GM23338 (cell line): ENCODE data around the gene EXOC3L1. TPM values are rescaled to one million over a fixed set of nuclear protein-coding genes. Genes with fewer than 3 reads are reported as not detected.

Source experiments
- ATAC-seq: fragments of 200-7000 bp; cut with Tn5 transposase; 3 replicates; pipeline ENCODE4 v1.9.1; 2020
- DNase-seq: peaks from one replicate; pipeline ENCODE4 v3.0.0-alpha.2; 2015; ENCODE audit warnings: low spot score
- H2AFZ ChIP-seq: fragments of 200-600 bp; sonication (generic); 2 replicates; pipeline ENCODE4 v1.8.0; 2016; ENCODE audit warnings: antibody characterized with exemption, mild to moderate bottlenecking, moderate library complexity
- H3F3A ChIP-seq: fragments of 200-600 bp; sonication (generic); replicated peaks from 2 replicates; pipeline ENCODE4 v1.8.0; 2017; ENCODE audit warnings: antibody characterized with exemption, mixed run types, low read depth
- H3K27ac ChIP-seq: fragments of 200-600 bp; sonication (generic); 2 replicates; pipeline ENCODE4 v1.6.1; 2016; ENCODE audit warnings: low read depth
- H3K27me3 ChIP-seq: fragments of 200-600 bp; sonication (generic); 2 replicates; pipeline ENCODE4 v1.8.0; 2016; ENCODE audit warnings: mild to moderate bottlenecking, mixed run types, moderate library complexity; ENCODE audit not compliant: insufficient read depth
- H3K36me3 ChIP-seq: fragments of 200-600 bp; sonication (generic); 2 replicates; pipeline ENCODE4 v1.8.0; 2016; ENCODE audit warnings: mild to moderate bottlenecking; ENCODE audit not compliant: insufficient read depth
- H3K4me1 ChIP-seq: fragments of 200-600 bp; sonication (generic); 2 replicates; pipeline ENCODE4 v1.8.0; 2016; ENCODE audit warnings: mild to moderate bottlenecking, moderate library complexity; ENCODE audit not compliant: insufficient read depth
- H3K4me2 ChIP-seq: fragments of 200-600 bp; sonication (generic); 2 replicates; pipeline ENCODE4 v1.7.1; 2017; ENCODE audit warnings: mixed run types
- H3K4me3 ChIP-seq: fragments of 200-600 bp; sonication (generic); 2 replicates; pipeline ENCODE4 v1.6.1; 2016; ENCODE audit warnings: mixed run types
- H3K79me2 ChIP-seq: fragments of 200-600 bp; sonication (generic); replicated peaks from 2 replicates; pipeline ENCODE4 v1.8.0; 2017; ENCODE audit warnings: mild to moderate bottlenecking; ENCODE audit not compliant: insufficient read depth
- H3K9me2 ChIP-seq: fragments of 200-600 bp; sonication (generic); 2 replicates; pipeline ENCODE4 v1.8.0; 2017; ENCODE audit not compliant: insufficient read depth
- H4K20me1 ChIP-seq: fragments of 200-600 bp; sonication (generic); replicated peaks from 2 replicates; pipeline ENCODE4 v1.8.0; 2017; ENCODE audit warnings: mild to moderate bottlenecking; ENCODE audit not compliant: insufficient read depth
- H3K27ac Mint-ChIP-seq: 2 replicates; pipeline ENCODE4 v1.8.0; 2020; ENCODE audit warnings: inconsistent platforms, mild to moderate bottlenecking, moderate library complexity, mixed read lengths
- H3K27me3 Mint-ChIP-seq: 3 replicates; pipeline ENCODE4 v1.8.0; 2022; ENCODE audit warnings: low read depth, mild to moderate bottlenecking, moderate library complexity, mixed read lengths, inconsistent platforms; ENCODE audit not compliant: insufficient read depth, poor library complexity
- H3K36me3 Mint-ChIP-seq: 3 replicates; pipeline ENCODE4 v1.8.0; 2021; ENCODE audit warnings: low read depth, mild to moderate bottlenecking, inconsistent platforms, moderate library complexity, mixed read lengths
- H3K4me1 Mint-ChIP-seq: 3 replicates; pipeline ENCODE4 v1.8.0; 2020; ENCODE audit warnings: mild to moderate bottlenecking, inconsistent platforms, mixed read lengths
- H3K4me3 Mint-ChIP-seq: 3 replicates; pipeline ENCODE4 v1.8.0; 2021; ENCODE audit warnings: moderate library complexity, mild to moderate bottlenecking, inconsistent platforms, mixed read lengths
- H3K9me3 Mint-ChIP-seq: 3 replicates; pipeline ENCODE4 v1.8.0; 2020; ENCODE audit warnings: moderate library complexity, mild to moderate bottlenecking, inconsistent platforms, mixed read lengths
- CREB1 ChIP-seq: fragments of 250-450 bp; sonication (Bioruptor Pico); IDR thresholded peaks from 2 replicates; pipeline ENCODE4 v1.5.0; 2020; ENCODE audit warnings: low read depth, mild to moderate bottlenecking, moderate library complexity
- POLR2AphosphoS5 ChIP-seq: IDR thresholded peaks from 2 replicates; pipeline ENCODE4 v1.6.1; 2016; ENCODE audit warnings: antibody characterized with exemption, low read depth
- ZNF114 ChIP-seq: fragments of 250-450 bp; sonication (Bioruptor Pico); IDR thresholded peaks from 2 replicates; pipeline ENCODE4 v1.5.0; 2020; ENCODE audit warnings: mild to moderate bottlenecking, moderate library complexity
- polyA plus RNA-seq: library from polyadenylated mRNA; unstranded; fragments of >200 nt; fragmentation: Nextera tagmentation; extraction: Ambion mirVana; gene quantifications from 2 replicates; pipeline ENCODE4 v1.2.1, GENCODE V29; 2016
- total RNA-seq: library from RNA; depleted of rRNA; stranded (reverse); fragments of >200 nt; shearing (Covaris generic); gene quantifications from 2 replicates; pipeline ENCODE4 v1.2.3, GENCODE V29; 2014
- TF ChIP-seq, protein P1 (sequence below): fragments of 250-450 bp; sonication (Bioruptor Pico); IDR thresholded peaks from 2 replicates; pipeline ENCODE4 v1.5.0; 2020; ENCODE audit warnings: mild to moderate bottlenecking, moderate library complexity
- TF ChIP-seq, protein P2 (sequence below), 2 experiments: fragments of 200-600 bp in 1 of 2; sonication (generic) in 1 of 2; conservative IDR thresholded peaks; 2 replicates each; pipeline versions ENCODE4 v1.5.1 to v1.6.1; 2016 to 2017; ENCODE audit warnings: antibody characterized with exemption in 2 of 2, low read depth in 2 of 2, mild to moderate bottlenecking in 2 of 2, moderate library complexity in 1 of 2
- TF ChIP-seq, protein P3 (sequence below): IDR thresholded peaks from one replicate; pipeline ENCODE4 v1.6.1; 2018; ENCODE audit warnings: antibody characterized with exemption; ENCODE audit not compliant: unreplicated experiment

The EXOC3L1 gene
- total and polyA plus RNA-seq, 2 experiments from 2014 or later: 1.1 to 2.3 TPM

DNA sequence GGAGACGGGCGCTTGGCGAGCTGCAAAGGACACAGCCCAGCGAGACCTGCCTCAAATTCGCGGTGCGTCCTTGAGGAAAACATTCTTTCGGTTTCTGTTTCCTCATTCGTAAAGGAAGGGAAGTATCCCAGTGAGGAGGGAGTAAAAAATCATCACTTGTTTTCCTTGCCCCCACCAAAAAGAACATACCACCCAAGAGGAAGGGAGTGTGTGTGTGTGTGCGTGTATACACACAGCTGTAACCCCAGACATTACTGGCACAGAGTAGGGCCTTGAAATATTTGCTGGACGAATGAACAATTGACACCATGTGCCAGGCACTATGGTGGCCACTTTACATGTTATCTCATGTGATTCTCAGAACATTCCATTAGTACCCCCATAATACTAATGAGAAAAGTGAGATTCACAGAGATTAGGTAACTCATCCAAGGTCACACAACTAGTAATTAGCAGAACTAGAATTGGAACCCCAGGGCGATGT, 4.2 kb downstream of the EXOC3L1 start:
- Histone ChIP-seq H3K4me3 (no peak overlapping the region; the same call in 1 of the 2 replicates), H3K9me2 (no peaks in the 10 kb centered on the region)
- peaks cover 30% of the 10 kb centered on the region for H3K27me3 Mint-ChIP-seq

DNA sequence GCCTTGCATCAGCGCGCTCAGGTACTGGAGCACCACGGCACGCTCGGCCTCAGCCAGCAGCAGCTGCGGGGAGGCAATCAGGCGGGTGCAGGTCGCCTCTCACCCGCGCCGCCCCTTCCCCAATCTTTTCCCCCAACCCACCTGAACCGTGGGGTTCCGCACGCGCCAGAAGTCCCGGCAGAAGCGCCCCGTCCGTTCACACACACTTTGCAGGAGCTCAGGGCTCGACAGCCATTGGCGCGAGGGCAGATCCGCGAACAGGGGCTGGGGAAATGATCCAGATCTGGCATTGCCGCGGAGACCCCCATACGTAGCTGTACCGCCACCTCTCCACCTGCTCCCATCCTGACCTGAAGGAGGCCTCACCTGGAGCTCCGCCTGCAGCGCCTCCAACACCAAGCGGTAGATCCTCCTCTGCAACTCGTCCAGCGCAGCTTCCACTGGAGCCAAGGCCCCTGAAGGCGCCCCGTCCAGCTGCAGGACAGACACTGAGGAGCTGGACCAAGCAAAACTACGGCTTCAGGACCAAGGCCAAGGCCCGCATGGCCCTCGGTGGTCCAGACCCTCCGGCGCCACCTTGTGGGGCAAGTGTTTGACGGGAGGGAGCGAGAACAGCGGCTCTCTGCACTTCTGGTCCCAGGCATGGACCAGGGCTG, 4.8 kb downstream of the EXOC3L1 start:
- H3K4me2 ChIP-seq: peak overlapping the region; percentile 97
- ATAC-seq (peak; percentile 67), DNase-seq (peak; percentile 98)
- no peaks in the 10 kb centered on the region; the same call in 2 of the 3 replicates for H3K9me3 Mint-ChIP-seq
- no peak overlapping the region for H3K27ac ChIP-seq
- H3K4me3 Mint-ChIP-seq: peak overlapping the region; percentile 84
- H3K27me3 ChIP-seq: peaks cover 28% of the 10 kb centered on the region
- no peaks in the 10 kb centered on the region for H3K36me3 Mint-ChIP-seq
- no peaks in the 10 kb centered on the region for H3K36me3 ChIP-seq
- peaks cover 10% of the 10 kb centered on the region for H3K79me2 ChIP-seq
- peak overlapping the region; percentile 63 for H3K4me3 ChIP-seq
- H3K4me1 ChIP-seq: peaks cover 14% of the 10 kb centered on the region
- no peaks in the 10 kb centered on the region for H3K9me2 ChIP-seq
- peaks cover 30% of the 10 kb centered on the region for H3K27me3 Mint-ChIP-seq
- peak overlapping the region; percentile 42; the same call in 1 of the 2 replicates for H3K27ac Mint-ChIP-seq
- peaks cover 12% of the 10 kb centered on the region for H3K4me1 Mint-ChIP-seq
- peak overlapping the region; percentile 94 for H2AFZ ChIP-seq
- H3F3A ChIP-seq: 0 out of 2 replicates have a peak, but pooled peaks cover 3% of the 10 kb centered on the region
- H4K20me1 ChIP-seq: no peaks in the 10 kb centered on the region
- TF ChIP-seq, protein P1, sequence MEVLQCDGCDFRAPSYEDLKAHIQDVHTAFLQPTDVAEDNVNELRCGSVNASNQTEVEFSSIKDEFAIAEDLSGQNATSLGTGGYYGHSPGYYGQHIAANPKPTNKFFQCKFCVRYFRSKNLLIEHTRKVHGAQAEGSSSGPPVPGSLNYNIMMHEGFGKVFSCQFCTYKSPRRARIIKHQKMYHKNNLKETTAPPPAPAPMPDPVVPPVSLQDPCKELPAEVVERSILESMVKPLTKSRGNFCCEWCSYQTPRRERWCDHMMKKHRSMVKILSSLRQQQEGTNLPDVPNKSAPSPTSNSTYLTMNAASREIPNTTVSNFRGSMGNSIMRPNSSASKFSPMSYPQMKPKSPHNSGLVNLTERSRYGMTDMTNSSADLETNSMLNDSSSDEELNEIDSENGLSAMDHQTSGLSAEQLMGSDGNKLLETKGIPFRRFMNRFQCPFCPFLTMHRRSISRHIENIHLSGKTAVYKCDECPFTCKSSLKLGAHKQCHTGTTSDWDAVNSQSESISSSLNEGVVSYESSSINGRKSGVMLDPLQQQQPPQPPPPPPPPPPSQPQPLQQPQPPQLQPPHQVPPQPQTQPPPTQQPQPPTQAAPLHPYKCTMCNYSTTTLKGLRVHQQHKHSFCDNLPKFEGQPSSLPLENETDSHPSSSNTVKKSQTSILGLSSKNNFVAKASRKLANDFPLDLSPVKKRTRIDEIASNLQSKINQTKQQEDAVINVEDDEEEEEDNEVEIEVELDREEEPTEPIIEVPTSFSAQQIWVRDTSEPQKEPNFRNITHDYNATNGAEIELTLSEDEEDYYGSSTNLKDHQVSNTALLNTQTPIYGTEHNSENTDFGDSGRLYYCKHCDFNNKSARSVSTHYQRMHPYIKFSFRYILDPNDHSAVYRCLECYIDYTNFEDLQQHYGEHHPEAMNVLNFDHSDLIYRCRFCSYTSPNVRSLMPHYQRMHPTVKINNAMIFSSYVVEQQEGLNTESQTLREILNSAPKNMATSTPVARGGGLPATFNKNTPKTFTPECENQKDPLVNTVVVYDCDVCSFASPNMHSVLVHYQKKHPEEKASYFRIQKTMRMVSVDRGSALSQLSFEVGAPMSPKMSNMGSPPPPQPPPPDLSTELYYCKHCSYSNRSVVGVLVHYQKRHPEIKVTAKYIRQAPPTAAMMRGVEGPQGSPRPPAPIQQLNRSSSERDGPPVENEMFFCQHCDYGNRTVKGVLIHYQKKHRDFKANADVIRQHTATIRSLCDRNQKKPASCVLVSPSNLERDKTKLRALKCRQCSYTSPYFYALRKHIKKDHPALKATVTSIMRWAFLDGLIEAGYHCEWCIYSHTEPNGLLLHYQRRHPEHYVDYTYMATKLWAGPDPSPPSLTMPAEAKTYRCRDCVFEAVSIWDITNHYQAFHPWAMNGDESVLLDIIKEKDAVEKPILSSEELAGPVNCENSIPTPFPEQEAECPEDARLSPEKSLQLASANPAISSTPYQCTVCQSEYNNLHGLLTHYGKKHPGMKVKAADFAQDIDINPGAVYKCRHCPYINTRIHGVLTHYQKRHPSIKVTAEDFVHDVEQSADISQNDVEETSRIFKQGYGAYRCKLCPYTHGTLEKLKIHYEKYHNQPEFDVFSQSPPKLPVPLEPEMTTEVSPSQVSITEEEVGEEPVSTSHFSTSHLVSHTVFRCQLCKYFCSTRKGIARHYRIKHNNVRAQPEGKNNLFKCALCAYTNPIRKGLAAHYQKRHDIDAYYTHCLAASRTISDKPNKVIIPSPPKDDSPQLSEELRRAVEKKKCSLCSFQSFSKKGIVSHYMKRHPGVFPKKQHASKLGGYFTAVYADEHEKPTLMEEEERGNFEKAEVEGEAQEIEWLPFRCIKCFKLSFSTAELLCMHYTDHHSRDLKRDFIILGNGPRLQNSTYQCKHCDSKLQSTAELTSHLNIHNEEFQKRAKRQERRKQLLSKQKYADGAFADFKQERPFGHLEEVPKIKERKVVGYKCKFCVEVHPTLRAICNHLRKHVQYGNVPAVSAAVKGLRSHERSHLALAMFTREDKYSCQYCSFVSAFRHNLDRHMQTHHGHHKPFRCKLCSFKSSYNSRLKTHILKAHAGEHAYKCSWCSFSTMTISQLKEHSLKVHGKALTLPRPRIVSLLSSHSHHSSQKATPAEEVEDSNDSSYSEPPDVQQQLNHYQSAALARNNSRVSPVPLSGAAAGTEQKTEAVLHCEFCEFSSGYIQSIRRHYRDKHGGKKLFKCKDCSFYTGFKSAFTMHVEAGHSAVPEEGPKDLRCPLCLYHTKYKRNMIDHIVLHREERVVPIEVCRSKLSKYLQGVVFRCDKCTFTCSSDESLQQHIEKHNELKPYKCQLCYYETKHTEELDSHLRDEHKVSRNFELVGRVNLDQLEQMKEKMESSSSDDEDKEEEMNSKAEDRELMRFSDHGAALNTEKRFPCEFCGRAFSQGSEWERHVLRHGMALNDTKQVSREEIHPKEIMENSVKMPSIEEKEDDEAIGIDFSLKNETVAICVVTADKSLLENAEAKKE (CRISPR knock-in tag): no peak

More for the DNA sequence above, 4.2 kb downstream of the EXOC3L1 start:
- peaks cover 14% of the 10 kb centered on the region for H3K4me1 ChIP-seq
- H3K27ac ChIP-seq: no peak overlapping the region
- ATAC-seq: no peak
- TF ChIP-seq, protein P2, sequence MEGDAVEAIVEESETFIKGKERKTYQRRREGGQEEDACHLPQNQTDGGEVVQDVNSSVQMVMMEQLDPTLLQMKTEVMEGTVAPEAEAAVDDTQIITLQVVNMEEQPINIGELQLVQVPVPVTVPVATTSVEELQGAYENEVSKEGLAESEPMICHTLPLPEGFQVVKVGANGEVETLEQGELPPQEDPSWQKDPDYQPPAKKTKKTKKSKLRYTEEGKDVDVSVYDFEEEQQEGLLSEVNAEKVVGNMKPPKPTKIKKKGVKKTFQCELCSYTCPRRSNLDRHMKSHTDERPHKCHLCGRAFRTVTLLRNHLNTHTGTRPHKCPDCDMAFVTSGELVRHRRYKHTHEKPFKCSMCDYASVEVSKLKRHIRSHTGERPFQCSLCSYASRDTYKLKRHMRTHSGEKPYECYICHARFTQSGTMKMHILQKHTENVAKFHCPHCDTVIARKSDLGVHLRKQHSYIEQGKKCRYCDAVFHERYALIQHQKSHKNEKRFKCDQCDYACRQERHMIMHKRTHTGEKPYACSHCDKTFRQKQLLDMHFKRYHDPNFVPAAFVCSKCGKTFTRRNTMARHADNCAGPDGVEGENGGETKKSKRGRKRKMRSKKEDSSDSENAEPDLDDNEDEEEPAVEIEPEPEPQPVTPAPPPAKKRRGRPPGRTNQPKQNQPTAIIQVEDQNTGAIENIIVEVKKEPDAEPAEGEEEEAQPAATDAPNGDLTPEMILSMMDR (conservative IDR thresholded peaks at IDR 0.05; ENCODE audit: low read depth in 2 of 2): no peak
- TF ChIP-seq, protein P3, sequence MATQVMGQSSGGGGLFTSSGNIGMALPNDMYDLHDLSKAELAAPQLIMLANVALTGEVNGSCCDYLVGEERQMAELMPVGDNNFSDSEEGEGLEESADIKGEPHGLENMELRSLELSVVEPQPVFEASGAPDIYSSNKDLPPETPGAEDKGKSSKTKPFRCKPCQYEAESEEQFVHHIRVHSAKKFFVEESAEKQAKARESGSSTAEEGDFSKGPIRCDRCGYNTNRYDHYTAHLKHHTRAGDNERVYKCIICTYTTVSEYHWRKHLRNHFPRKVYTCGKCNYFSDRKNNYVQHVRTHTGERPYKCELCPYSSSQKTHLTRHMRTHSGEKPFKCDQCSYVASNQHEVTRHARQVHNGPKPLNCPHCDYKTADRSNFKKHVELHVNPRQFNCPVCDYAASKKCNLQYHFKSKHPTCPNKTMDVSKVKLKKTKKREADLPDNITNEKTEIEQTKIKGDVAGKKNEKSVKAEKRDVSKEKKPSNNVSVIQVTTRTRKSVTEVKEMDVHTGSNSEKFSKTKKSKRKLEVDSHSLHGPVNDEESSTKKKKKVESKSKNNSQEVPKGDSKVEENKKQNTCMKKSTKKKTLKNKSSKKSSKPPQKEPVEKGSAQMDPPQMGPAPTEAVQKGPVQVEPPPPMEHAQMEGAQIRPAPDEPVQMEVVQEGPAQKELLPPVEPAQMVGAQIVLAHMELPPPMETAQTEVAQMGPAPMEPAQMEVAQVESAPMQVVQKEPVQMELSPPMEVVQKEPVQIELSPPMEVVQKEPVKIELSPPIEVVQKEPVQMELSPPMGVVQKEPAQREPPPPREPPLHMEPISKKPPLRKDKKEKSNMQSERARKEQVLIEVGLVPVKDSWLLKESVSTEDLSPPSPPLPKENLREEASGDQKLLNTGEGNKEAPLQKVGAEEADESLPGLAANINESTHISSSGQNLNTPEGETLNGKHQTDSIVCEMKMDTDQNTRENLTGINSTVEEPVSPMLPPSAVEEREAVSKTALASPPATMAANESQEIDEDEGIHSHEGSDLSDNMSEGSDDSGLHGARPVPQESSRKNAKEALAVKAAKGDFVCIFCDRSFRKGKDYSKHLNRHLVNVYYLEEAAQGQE: no peak
- TF ChIP-seq CREB1 (CRISPR knock-in tag) (no peak), ZNF114 (CRISPR knock-in tag) (no peak), POLR2AphosphoS5 (no peak)
- H4K20me1 ChIP-seq: no peaks in the 10 kb centered on the region
- Mint-ChIP-seq H3K9me3 (no peaks in the 10 kb centered on the region; the same call in 2 of the 3 replicates), H3K4me3 (peak overlapping the region; percentile 84), H3K27ac (no peak overlapping the region), H3K36me3 (no peaks in the 10 kb centered on the region), H3K4me1 (peaks cover 16% of the 10 kb centered on the region)
- peaks cover 28% of the 10 kb centered on the region for H3K27me3 ChIP-seq
- peak overlapping the region; percentile 41; the same call in 1 of the 2 replicates for H3K4me2 ChIP-seq
- no peak overlapping the region for H2AFZ ChIP-seq
- H3K36me3 ChIP-seq: no peaks in the 10 kb centered on the region
- H3F3A ChIP-seq: 0 out of 2 replicates have a peak, but pooled peaks cover 3% of the 10 kb centered on the region
- DNase-seq: no peak
- peaks cover 10% of the 10 kb centered on the region for H3K79me2 ChIP-seq
